Smooth muscle cell (in vitro differentiated cells): Measurements from ENCODE around the gene FRAS1. TPM values are rescaled to one million over a fixed set of nuclear protein-coding genes. Genes with fewer than 3 reads are reported as not detected.
"Not testable (repeated sequence)": the region's sequence is repeated elsewhere in the genome, so short reads cannot be mapped to it uniquely, and the experiment has no call there.

Experiments used
- DNase-seq: peaks from one replicate; lab custom pipeline; 2025; ENCODE audit not compliant: unreplicated experiment; lab: John Stamatoyannopoulos, UW
- H2AFZ ChIP-seq: fragments of 200-600 bp; sonication (generic); 2 replicates; pipeline ENCODE4 v1.6.0; 2016; ENCODE audit warnings: antibody characterized with exemption, low read depth, mild to moderate bottlenecking
- H3F3A ChIP-seq: fragments of 200-600 bp; sonication (generic); 2 replicates; pipeline ENCODE4 v1.6.0; 2017; ENCODE audit warnings: antibody characterized with exemption, low read depth
- H3K27ac ChIP-seq: fragments of 200-600 bp; sonication (generic); 2 replicates; pipeline ENCODE4 v1.5.1; 2016; ENCODE audit warnings: low read depth, mild to moderate bottlenecking
- H3K27me3 ChIP-seq: fragments of 200-600 bp; sonication (generic); 2 replicates; pipeline ENCODE4 v1.6.1; 2016; ENCODE audit warnings: low read depth, mild to moderate bottlenecking
- H3K36me3 ChIP-seq: fragments of 200-600 bp; sonication (generic); 2 replicates; pipeline ENCODE4 v1.5.1; 2016; ENCODE audit warnings: low read depth
- H3K4me1 ChIP-seq: fragments of 200-600 bp; sonication (generic); 2 replicates; pipeline ENCODE4 v1.5.1; 2016; ENCODE audit warnings: low read depth
- H3K4me2 ChIP-seq: fragments of 200-600 bp; sonication (generic); 2 replicates; pipeline ENCODE4 v1.6.0; 2016; ENCODE audit warnings: mild to moderate bottlenecking
- H3K4me3 ChIP-seq: fragments of 200-600 bp; sonication (generic); 2 replicates; pipeline ENCODE4 v1.5.1; 2016; ENCODE audit warnings: mild to moderate bottlenecking
- H3K79me2 ChIP-seq: fragments of 200-600 bp; sonication (generic); 2 replicates; pipeline ENCODE4 v1.6.0; 2016; ENCODE audit warnings: low read depth, mild to moderate bottlenecking
- H3K9ac ChIP-seq: fragments of 200-600 bp; sonication (generic); 2 replicates; pipeline ENCODE4 v1.6.0; 2016; ENCODE audit warnings: low read depth
- H3K9me3 ChIP-seq: fragments of 200-600 bp; sonication (generic); replicated peaks from 2 replicates; pipeline ENCODE4 v1.5.1; 2016; ENCODE audit warnings: low read depth
- H4K20me1 ChIP-seq: fragments of 200-600 bp; sonication (generic); 2 replicates; pipeline ENCODE4 v1.6.0; 2016; ENCODE audit warnings: low read depth
- CTCF ChIP-seq: fragments of 200-600 bp; sonication (generic); IDR thresholded peaks from 2 replicates; pipeline ENCODE4 v1.5.1; 2017; ENCODE audit warnings: borderline replicate concordance, mild to moderate bottlenecking, antibody characterized with exemption; ENCODE audit not compliant: insufficient read depth, poor library complexity, severe bottlenecking
- WGBS: methylation state at CpG from one replicate; pipeline ENCODE4 v1.1.7; 2016; ENCODE audit warnings: low lambda C conversion rate; 5-methylcytosine and 5-hydroxymethylcytosine counted together
- polyA plus RNA-seq: library from polyadenylated mRNA; unstranded; fragments of >200 nt; fragmentation: Nextera tagmentation; extraction: Ambion mirVana; gene quantifications from 2 replicates; pipeline ENCODE4 v1.2.1, GENCODE V29; 2016
- total RNA-seq: library from RNA; depleted of rRNA; stranded (reverse); fragments of >200 nt; gene quantifications from 2 replicates; pipeline ENCODE4 v1.2.3, GENCODE V29; 2014

Gene FRAS1
- total and polyA plus RNA-seq, 2 experiments from 2014 or later = 0.55 to 8.1 TPM

GRCh38 chr4:78298618-78299017 lies 241.5 kb downstream of the FRAS1 start:
- Histone ChIP-seq H3K27me3 (no peaks in the 10 kb centered on the region), H3K4me2 (peak overlapping the region; percentile 58), H2AFZ (no peak overlapping the region), H3K9ac (no peak overlapping the region), H3K36me3 (no peaks in the 10 kb centered on the region), H3K79me2 (no peaks in the 10 kb centered on the region), H3K4me3 (no peak overlapping the region), H3K9me3 (no peaks in the 10 kb centered on the region), H3K27ac (no peak overlapping the region), H3F3A (no peaks in the 10 kb centered on the region), H4K20me1 (no peaks in the 10 kb centered on the region), H3K4me1 (peaks cover 8% of the 10 kb centered on the region)
- no peak for DNase-seq
- TF ChIP-seq CTCF = no peak

- H3K9me3 ChIP-seq = no peaks in the 10 kb centered on the region
- H3F3A ChIP-seq = no peaks in the 10 kb centered on the region
- H3K27ac ChIP-seq = peak overlapping the region; percentile 32
These were observed 242.4 kb downstream of the FRAS1 start for GRCh38 chr4:78299565-78299972.

GRCh38 chr4:78307263-78307662 lies 250.1 kb downstream of the FRAS1 start:
- not testable (repeated sequence) for H2AFZ ChIP-seq, H4K20me1 ChIP-seq, H3K27me3 ChIP-seq, H3K9ac ChIP-seq, H3K4me2 ChIP-seq, H3F3A ChIP-seq, DNase-seq, H3K4me3 ChIP-seq, H3K36me3 ChIP-seq, H3K79me2 ChIP-seq, H3K9me3 ChIP-seq, H3K27ac ChIP-seq, H3K4me1 ChIP-seq
- 84% methylated on average over 13 of the region's 16 CpGs for WGBS

More at GRCh38 chr4:78299565-78299972, 242.4 kb downstream of the FRAS1 start:
- H3K36me3 ChIP-seq = no peaks in the 10 kb centered on the region
- H4K20me1 ChIP-seq = no peaks in the 10 kb centered on the region
- no peak for DNase-seq
- no peaks in the 10 kb centered on the region for H3K4me1 ChIP-seq
- no peak overlapping the region for H3K4me3 ChIP-seq
- 60% methylated on average over 2 of the region's 2 CpGs for WGBS
- no peak overlapping the region for H3K9ac ChIP-seq
- no peaks in the 10 kb centered on the region for H3K79me2 ChIP-seq
- peak overlapping the region; percentile 58 for H3K4me2 ChIP-seq
- no peak overlapping the region for H2AFZ ChIP-seq
- TF ChIP-seq CTCF = no peak
- H3K27me3 ChIP-seq = no peaks in the 10 kb centered on the region

- Histone ChIP-seq H3K36me3 (no peaks in the 10 kb centered on the region), H3K4me1 (no peaks in the 10 kb centered on the region)
- 89% methylated on average over 4 of the region's 4 CpGs for WGBS
These were observed 251.4 kb downstream of the FRAS1 start for GRCh38 chr4:78308517-78308916.

More at GRCh38 chr4:78308517-78308916, 251.4 kb downstream of the FRAS1 start:
- H3K27ac ChIP-seq = no peak overlapping the region
- H3K9me3 ChIP-seq = no peaks in the 10 kb centered on the region
- H3F3A ChIP-seq = no peaks in the 10 kb centered on the region
- H3K79me2 ChIP-seq = no peaks in the 10 kb centered on the region
- no peaks in the 10 kb centered on the region for H3K27me3 ChIP-seq
- no peak overlapping the region for H3K4me2 ChIP-seq
- H4K20me1 ChIP-seq = no peaks in the 10 kb centered on the region
- no peak overlapping the region for H3K9ac ChIP-seq
- no peak for TF ChIP-seq CTCF
- H2AFZ ChIP-seq = no peak overlapping the region
- no peak for DNase-seq
- no peak overlapping the region for H3K4me3 ChIP-seq
